Measurements from ENCODE around the gene NME1. TPM values are rescaled to one million over a fixed set of nuclear protein-coding genes. Genes with fewer than 3 reads are reported as not detected.
"Not testable (repeated sequence)": the region's sequence is repeated elsewhere in the genome, so short reads cannot be mapped to it uniquely, and the experiment has no call there.

NME1 gene
- total RNA-seq, 4 donors from 2014 or later: 21.1 to 67.6 (median 61.1) TPM

DNA sequence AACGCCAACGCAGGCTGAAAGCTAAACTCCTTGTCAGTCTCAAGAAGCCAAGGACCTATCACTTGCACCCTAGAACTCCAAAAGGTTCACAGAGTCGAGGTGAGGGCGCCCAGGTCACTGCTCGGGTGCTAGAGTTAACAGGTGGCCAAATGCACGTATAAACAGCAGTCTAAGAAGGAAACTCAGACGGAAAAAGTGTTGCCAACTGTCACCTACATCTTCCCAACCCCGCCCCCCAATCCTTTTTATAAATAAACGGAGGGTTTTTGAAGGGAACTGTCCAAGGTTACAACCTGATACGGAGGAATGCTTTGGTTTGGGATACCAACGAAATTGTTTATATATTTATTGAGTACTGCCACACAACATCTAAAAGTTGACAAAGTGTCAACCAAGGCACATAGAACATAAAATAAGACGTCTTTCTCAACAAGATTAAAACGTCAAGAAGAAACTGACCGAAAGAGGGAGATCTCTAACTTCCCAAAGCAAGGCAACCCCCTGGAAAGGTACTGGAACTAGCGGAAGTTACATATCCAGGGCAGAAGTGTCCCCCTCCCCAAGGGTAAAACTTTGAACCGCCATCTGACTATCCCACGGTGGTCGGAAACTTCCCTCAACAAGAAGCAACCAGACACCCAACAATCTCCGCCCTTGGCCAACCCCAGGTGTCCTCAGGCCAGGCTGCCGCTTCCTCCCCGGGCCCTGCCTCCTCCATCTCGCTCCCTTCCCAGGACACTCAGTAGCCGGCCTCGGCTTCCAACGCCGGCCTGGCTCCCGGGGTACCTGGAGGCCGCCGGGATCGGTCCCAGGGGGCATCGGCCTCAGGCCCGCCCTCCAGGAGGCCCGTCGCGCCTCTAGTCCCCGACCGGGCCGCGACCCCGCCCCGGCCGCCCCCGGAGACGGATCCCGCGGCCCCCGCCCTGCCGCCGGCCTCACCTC is 33.7 kb upstream of the NME1 start:
- DNase-seq (ENCODE audit: low spot score in 2 of 2): peak; percentile 77 to 82

DNA sequence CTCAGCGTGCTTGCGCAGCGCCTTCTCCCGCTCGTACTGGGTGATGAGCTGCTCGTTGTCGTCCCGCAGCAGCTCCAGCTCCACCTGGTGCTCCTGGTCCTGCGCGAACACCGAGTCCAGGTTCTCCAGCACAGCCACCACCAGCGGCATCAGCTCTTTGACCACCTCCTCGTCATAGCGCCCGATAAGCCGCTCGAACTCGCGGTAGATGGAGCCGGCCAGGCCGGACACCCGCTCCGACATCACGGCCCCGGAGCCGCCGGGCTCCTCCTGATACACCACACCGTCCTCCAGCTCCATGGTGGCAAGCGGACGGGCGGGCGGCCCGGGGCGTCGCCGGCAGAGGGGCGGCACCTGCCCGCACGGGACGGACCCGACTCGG is 33.0 kb upstream of the NME1 start:
- Histone ChIP-seq H3K4me3 (peak overlapping the region; percentile 75), H3K27ac (peak overlapping the region; percentile 100), H3K4me1 (peaks cover 48% of the 10 kb centered on the region), H3K27me3 (no peaks in the 10 kb centered on the region), H3K9me3 (no peaks in the 10 kb centered on the region), H3K36me3 (no peaks in the 10 kb centered on the region)
- peak in 1 of 2 donors; percentile 83 for DNase-seq (ENCODE audit: low spot score in 2 of 2)
- WGBS: 0% methylated on average over 1 of the region's 42 CpGs
- TF ChIP-seq EP300 (IDR thresholded peaks at IDR 0.05) (no peak), POLR2AphosphoS5 (IDR thresholded peaks at IDR 0.05) (peak in 1 of 3 donors; percentile 56), POLR2A (IDR thresholded peaks at IDR 0.05) (no peak)
- TF ChIP-seq, protein P1, sequence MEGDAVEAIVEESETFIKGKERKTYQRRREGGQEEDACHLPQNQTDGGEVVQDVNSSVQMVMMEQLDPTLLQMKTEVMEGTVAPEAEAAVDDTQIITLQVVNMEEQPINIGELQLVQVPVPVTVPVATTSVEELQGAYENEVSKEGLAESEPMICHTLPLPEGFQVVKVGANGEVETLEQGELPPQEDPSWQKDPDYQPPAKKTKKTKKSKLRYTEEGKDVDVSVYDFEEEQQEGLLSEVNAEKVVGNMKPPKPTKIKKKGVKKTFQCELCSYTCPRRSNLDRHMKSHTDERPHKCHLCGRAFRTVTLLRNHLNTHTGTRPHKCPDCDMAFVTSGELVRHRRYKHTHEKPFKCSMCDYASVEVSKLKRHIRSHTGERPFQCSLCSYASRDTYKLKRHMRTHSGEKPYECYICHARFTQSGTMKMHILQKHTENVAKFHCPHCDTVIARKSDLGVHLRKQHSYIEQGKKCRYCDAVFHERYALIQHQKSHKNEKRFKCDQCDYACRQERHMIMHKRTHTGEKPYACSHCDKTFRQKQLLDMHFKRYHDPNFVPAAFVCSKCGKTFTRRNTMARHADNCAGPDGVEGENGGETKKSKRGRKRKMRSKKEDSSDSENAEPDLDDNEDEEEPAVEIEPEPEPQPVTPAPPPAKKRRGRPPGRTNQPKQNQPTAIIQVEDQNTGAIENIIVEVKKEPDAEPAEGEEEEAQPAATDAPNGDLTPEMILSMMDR (IDR thresholded peaks at IDR 0.05): no peak

More for the DNA sequence above, 33.7 kb upstream of the NME1 start:
- TF ChIP-seq, protein P1 (IDR thresholded peaks at IDR 0.05): no peak
- TF ChIP-seq EP300 (IDR thresholded peaks at IDR 0.05): no peak
- peak in 1 of 2 donors; percentile 23 for TF ChIP-seq POLR2A (IDR thresholded peaks at IDR 0.05)
- Histone ChIP-seq H3K36me3 (no peaks in the 10 kb centered on the region), H3K27me3 (no peaks in the 10 kb centered on the region), H3K4me3 (peak overlapping the region; percentile 75), H3K27ac (peak overlapping the region; percentile 100), H3K9me3 (no peaks in the 10 kb centered on the region), H3K4me1 (peaks cover 48% of the 10 kb centered on the region)
- 4% methylated on average over 18 of the region's 49 CpGs for WGBS

DNA sequence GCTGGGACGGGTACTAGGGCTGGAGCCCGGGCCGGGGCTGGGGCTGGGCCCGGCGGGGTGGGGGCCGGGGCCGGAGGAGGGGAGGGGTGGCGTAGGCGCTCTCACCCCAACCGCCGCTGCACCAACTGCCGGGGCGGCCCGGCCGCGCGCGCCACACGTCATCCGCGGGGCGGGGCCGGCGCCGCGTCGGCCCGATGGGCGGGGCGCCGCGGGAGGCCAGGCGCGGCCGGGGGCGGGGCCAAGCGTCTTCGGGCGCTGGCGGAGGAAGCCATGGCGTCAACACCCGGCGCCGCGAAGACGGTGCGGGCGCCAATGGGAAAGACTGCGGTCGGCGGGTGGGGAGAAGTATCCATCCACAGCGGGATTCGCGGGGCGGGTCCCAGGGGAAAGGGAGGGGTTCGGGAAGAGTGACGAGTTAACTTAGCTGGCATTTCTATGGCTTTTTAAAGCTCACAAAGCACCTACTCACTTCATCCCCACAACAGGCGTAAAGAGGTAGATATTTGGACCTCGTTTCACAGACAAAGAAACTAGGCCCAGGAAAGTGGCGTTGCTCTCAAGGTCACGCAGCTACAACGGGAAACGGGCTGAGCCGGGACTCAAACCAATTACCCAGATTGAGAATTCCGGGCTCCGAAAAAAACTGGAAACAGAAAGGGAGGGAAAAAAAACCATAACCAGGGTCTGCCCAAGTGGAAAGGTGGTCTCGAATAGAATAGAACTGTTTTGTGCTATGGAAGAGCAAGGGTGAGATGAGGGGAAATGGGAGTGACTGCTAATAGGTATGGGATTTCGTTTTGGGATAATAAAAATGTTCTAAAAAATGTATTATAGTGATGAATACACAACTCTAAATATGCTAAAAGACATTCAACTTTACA is 32.4 kb upstream of the NME1 start, which contains the start of gene SPAG9:
SPAG9 (minus strand) TSS at position 130 of the 881 bp plus-strand sequence. CDS start 212 bp downstream, outside the sequence.
- peak within 1 kb of the TSS; percentile 75 for H3K4me3 ChIP-seq
- TF ChIP-seq POLR2AphosphoS5 (IDR thresholded peaks at IDR 0.05): peak; percentile 58 to 98 (median 78)
- TF ChIP-seq EP300 (IDR thresholded peaks at IDR 0.05): no peak
- peak in 1 of 2 donors; percentile 88 for TF ChIP-seq POLR2A (IDR thresholded peaks at IDR 0.05)
- DNase-seq (ENCODE audit: low spot score in 2 of 2): peak; percentile 99
- H3K4me1 ChIP-seq: peaks cover 48% of the 10 kb centered on the region
- no peaks in the 10 kb centered on the region for H3K27me3 ChIP-seq
- H3K9me3 ChIP-seq: no peaks in the 10 kb centered on the region
- H3K27ac ChIP-seq: peak within 1 kb of the TSS; percentile 100
- 1% methylated on average over 43 of the region's 68 CpGs for WGBS
- H3K36me3 ChIP-seq: no peaks in the 10 kb centered on the region

DNA sequence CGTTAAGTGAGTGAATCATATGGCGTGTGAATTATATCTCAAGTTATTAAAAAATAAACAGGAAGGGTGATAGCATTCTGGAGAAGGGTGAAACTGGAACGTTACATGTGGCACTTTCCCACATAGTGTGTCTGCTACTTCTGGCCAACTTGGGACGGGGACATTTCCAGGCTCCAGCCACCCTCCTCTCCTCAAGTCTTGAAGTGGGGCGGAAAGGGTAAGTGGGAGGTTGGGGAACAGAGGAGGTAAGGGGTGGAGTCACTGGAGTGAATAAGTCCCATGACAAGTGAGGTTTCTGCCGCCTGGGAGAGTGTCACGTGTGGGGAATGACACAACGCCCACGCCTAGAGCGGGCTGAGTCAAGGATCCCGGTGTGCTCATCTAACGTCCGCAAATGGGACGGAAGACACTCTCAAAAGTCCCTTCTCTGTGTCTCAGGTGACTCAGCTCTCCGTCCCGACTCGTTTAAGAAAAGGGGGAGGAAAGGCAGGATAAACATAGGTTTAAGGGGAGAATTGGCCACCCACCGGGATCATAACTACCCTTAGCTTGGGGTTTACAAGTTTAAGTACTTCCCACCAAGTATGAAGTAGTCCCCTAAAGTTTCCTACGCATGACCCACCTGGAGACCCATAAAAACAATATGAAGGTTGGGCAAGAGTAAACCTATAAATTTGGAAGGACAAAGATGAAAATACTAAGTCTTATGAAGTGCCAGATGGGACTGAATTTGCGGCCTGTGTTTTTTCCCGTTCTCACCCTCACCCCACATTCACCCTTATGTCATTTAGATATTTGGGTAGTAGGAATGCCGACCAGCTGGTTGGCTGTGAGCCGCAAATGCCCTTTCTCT is 31.5 kb upstream of the NME1 start:
- Histone ChIP-seq H3K9me3 (no peaks in the 10 kb centered on the region), H3K27ac (peak overlapping the region; percentile 100), H3K36me3 (no peaks in the 10 kb centered on the region), H3K4me3 (peak overlapping the region; percentile 75), H3K27me3 (no peaks in the 10 kb centered on the region), H3K4me1 (peaks cover 43% of the 10 kb centered on the region)
- TF ChIP-seq, protein P1 (IDR thresholded peaks at IDR 0.05): no peak
- TF ChIP-seq POLR2AphosphoS5 (IDR thresholded peaks at IDR 0.05) (peak; percentile 89 to 97 (median 93)), POLR2A (IDR thresholded peaks at IDR 0.05) (peak; percentile 87 to 95)
- peak; percentile 97 to 98 for DNase-seq (ENCODE audit: low spot score in 2 of 2)
- 12% methylated on average over 23 of the region's 23 CpGs for WGBS

DNA sequence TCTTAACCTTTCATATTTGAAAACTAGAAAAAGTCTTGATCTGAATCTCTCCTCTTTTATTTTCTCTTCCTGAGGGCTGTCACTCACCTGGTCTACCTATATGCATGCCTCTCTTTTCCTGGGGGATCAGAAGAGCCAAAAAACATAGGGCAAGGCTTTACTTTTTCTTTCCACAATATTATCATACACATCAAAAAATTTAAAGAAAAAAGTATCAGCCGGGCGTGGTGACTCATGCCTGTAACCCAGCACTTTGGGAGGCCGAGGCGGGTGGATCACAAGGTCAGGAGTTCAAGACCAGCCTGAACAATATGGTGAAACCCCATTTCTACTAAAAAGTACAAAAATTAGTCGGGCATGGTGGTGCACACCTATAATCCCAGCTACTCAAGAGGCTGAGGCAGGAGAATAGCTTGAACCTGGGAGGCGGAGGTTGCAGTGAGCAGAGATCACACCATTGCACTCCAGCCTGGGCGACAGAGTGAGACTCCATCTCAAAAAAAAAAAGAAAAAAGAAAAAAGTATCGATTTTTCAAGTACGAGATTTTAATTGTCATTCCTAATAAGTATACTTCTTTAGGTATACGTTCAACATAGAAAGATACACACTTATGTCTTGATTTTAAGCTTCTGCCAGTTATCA is 30.8 kb upstream of the NME1 start:
- 78% methylated on average over 10 of the region's 10 CpGs for WGBS
- H3K36me3 ChIP-seq; H3K9me3 ChIP-seq; H3K27me3 ChIP-seq; DNase-seq (ENCODE audit: low spot score in 2 of 2); H3K4me3 ChIP-seq: not testable (repeated sequence)
- peaks cover 38% of the 10 kb centered on the region for H3K4me1 ChIP-seq
- peak overlapping the region; percentile 100 for H3K27ac ChIP-seq

All from suprapubic skin (tissue), 4 donors.